ENCODE data around the gene TMEM184B. TPM values are rescaled to one million over a fixed set of nuclear protein-coding genes. Genes with fewer than 3 reads are reported as not detected.
A peak's percentile ranks its signal among the peaks of the same experiment; 100 is the strongest.

The TMEM184B gene
- total RNA-seq, 1 experiment from 2014 or later, result 90.7 TPM

GRCh38 chr22:38226853-38227649 is 45.8 kb downstream of the TMEM184B start:
- no peak for DNase-seq (ENCODE audit: low read depth)

GRCh38 chr22:38223289-38223960 is 49.4 kb downstream of the TMEM184B start:
- DNase-seq (ENCODE audit: low read depth), result no peak

GRCh38 chr22:38222797-38223119 is 50.1 kb downstream of the TMEM184B start:
- DNase-seq (ENCODE audit: low read depth), result no peak

GRCh38 chr22:38221908-38222796 is 50.7 kb downstream of the TMEM184B start:
- DNase-seq (ENCODE audit: low read depth), result no peak

GRCh38 chr22:38221407-38221806 is 51.4 kb downstream of the TMEM184B start:
- no peak for DNase-seq (ENCODE audit: low read depth)

- DNase-seq (ENCODE audit: low read depth), result no peak
Observed at GRCh38 chr22:38220653-38221386, 52.0 kb downstream of the TMEM184B start.

GRCh38 chr22:38220163-38220562 is 52.6 kb downstream of the TMEM184B start:
- no peak for DNase-seq (ENCODE audit: low read depth)

- no peak for DNase-seq (ENCODE audit: low read depth)
Observed at GRCh38 chr22:38219632-38220031, 53.2 kb downstream of the TMEM184B start.

- DNase-seq (ENCODE audit: low read depth), result peak; percentile 87
Observed at GRCh38 chr22:38218661-38219622, 53.9 kb downstream of the TMEM184B start.

GRCh38 chr22:38215156-38216038 is 57.4 kb downstream of the TMEM184B start:
- DNase-seq (ENCODE audit: low read depth), result no peak

GRCh38 chr22:38214302-38215056 is 58.3 kb downstream of the TMEM184B start:
- DNase-seq (ENCODE audit: low read depth), result no peak

GRCh38 chr22:38213990-38214301 is 58.9 kb downstream of the TMEM184B start:
- no peak for DNase-seq (ENCODE audit: low read depth)

GRCh38 chr22:38213319-38213989 is 59.4 kb downstream of the TMEM184B start:
- DNase-seq (ENCODE audit: low read depth), result no peak

- no peak for DNase-seq (ENCODE audit: low read depth)
Observed at GRCh38 chr22:38212442-38212841, 60.4 kb downstream of the TMEM184B start.

- no peak for DNase-seq (ENCODE audit: low read depth)
Observed at GRCh38 chr22:38211556-38211955, 61.3 kb downstream of the TMEM184B start.

- no peak for DNase-seq (ENCODE audit: low read depth)
Observed at GRCh38 chr22:38208551-38208968, 64.2 kb downstream of the TMEM184B start.

GRCh38 chr22:38207898-38208432 is 64.8 kb downstream of the TMEM184B start:
- no peak for DNase-seq (ENCODE audit: low read depth)
